ENCODE measurements around the gene CATSPER1. TPM values are rescaled to one million over a fixed set of nuclear protein-coding genes. Genes with fewer than 3 reads are reported as not detected.
A peak's percentile ranks its signal among the peaks of the same experiment; 100 is the strongest.

The CATSPER1 gene
- total and polyA plus RNA-seq, 12 donors, result 0.17 to 1.1 TPM; not detected in 10

DNA sequence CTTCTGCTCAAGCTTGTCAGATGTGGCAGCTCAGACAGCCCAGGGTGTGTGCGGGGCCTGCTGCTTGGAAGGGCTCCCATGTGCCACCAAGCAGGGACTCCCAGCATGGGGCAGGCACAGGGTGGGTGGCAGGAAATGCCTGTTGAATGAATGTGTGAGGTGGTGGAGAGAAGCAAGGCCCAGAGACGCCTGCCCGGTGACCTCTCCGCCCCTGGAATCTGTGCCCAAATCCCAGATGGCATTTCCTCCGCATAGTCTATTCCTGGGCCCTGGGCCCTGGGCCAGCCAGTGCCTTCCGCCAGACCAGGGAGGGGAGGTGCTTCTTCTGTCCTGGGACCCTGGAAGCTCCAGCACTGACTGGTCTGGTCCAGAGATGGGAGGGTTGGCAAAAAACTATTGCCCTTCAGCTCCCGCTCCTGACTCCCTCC, 10.8 kb downstream of the CATSPER1 start:
- Histone ChIP-seq H3K4me1 (peaks cover 0 to 27% (median 18%) of the 10 kb centered on the region in 9 donors), H3K27ac (peak overlapping the region in 9 of 10 donors; percentile 30 to 65 (median 51)), H3K4me3 (no peak overlapping the region), H3K36me3 (no peaks in the 10 kb centered on the region), H3K9me3 (no peaks in the 10 kb centered on the region), H3K27me3 (peaks cover 8 to 35% (median 23%) of the 10 kb centered on the region in 7 donors)
- DNase-seq (peak; percentile 32 to 50), ATAC-seq (peak; percentile 39 to 90 (median 68))
- intact Hi-C loops (cut with DNase I), result no loop called here
- TF ChIP-seq, protein P1, sequence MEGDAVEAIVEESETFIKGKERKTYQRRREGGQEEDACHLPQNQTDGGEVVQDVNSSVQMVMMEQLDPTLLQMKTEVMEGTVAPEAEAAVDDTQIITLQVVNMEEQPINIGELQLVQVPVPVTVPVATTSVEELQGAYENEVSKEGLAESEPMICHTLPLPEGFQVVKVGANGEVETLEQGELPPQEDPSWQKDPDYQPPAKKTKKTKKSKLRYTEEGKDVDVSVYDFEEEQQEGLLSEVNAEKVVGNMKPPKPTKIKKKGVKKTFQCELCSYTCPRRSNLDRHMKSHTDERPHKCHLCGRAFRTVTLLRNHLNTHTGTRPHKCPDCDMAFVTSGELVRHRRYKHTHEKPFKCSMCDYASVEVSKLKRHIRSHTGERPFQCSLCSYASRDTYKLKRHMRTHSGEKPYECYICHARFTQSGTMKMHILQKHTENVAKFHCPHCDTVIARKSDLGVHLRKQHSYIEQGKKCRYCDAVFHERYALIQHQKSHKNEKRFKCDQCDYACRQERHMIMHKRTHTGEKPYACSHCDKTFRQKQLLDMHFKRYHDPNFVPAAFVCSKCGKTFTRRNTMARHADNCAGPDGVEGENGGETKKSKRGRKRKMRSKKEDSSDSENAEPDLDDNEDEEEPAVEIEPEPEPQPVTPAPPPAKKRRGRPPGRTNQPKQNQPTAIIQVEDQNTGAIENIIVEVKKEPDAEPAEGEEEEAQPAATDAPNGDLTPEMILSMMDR (IDR thresholded peaks at IDR 0.05), result no peak
- WGBS, 2 donors, result 47 to 50% methylated on average over 7 of the region's 7 CpGs

DNA sequence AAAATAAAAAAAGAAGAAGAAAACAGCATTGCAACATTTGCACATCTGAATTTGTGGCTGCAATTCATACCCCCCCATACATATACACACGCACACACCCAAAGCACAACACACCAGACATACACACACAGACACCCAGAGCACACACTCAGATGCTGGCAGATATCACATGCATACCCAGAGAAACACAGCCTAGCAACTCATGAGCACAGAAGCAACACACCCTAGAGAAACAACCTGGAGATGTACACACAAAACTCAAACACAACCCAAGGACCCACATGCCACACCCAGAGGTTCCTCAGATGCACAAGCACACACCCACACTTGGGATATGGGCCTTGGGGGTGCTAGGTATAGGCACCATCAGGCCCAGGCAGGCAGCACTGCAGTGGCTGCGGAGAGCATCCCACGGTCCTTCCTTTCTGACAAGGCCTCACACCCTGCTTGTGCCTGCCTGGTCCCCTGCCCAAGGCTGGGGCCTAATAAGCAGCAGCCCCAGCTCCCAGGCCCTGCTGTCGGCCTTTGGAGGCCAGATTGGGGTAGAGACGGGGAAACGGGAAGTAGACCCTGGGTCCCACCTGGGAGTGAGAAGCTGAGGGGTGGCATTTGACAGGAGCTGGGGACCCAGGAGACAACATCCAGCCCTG, 11.3 kb downstream of the CATSPER1 start:
- Histone ChIP-seq H3K9me3 (no peaks in the 10 kb centered on the region), H3K4me3 (no peak overlapping the region), H3K27me3 (peaks cover 8 to 39% (median 23%) of the 10 kb centered on the region in 7 donors), H3K27ac (peak overlapping the region in 9 of 10 donors; percentile 30 to 65 (median 51)), H3K36me3 (no peaks in the 10 kb centered on the region), H3K4me1 (peaks cover 0 to 27% (median 18%) of the 10 kb centered on the region in 9 donors)
- TF ChIP-seq, protein P1 (IDR thresholded peaks at IDR 0.05), result no peak
- ATAC-seq, result peak in 2 of 8 donors; percentile 6
- WGBS, 2 donors, result 81 to 90% methylated on average over 6 of the region's 6 CpGs
- DNase-seq, result no peak
- intact Hi-C loops (cut with DNase I), result no loop called here

DNA sequence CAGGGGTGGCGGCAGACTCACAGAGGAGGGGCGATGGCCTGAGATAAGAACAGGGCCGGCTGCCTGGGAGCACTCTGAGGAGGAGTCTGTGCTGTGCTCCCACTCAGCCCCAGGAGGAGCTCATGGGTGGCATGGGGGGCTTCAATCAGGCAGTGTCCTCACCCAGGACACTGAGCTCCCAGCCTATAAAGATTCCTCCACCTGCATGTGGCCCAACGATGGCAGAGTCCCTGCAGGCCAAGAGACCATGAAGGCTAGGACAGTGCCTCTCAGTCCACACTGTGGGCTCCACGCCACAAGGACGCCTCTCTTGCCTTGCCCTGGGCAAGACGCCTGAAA, 12.5 kb downstream of the CATSPER1 start:
- peaks cover 8 to 39% (median 23%) of the 10 kb centered on the region in 7 donors for H3K27me3 ChIP-seq
- intact Hi-C loops (cut with DNase I), result no loop called here
- H3K4me3 ChIP-seq, result no peak overlapping the region
- DNase-seq (no peak), ATAC-seq (no peak)
- WGBS, 2 donors, result 62 to 69% methylated on average over 7 of the region's 7 CpGs
- peaks cover 0 to 27% (median 18%) of the 10 kb centered on the region in 9 donors for H3K4me1 ChIP-seq
- no peaks in the 10 kb centered on the region for H3K36me3 ChIP-seq
- no peak overlapping the region for H3K27ac ChIP-seq
- no peaks in the 10 kb centered on the region for H3K9me3 ChIP-seq
- TF ChIP-seq, protein P1 (IDR thresholded peaks at IDR 0.05), result no peak

DNA sequence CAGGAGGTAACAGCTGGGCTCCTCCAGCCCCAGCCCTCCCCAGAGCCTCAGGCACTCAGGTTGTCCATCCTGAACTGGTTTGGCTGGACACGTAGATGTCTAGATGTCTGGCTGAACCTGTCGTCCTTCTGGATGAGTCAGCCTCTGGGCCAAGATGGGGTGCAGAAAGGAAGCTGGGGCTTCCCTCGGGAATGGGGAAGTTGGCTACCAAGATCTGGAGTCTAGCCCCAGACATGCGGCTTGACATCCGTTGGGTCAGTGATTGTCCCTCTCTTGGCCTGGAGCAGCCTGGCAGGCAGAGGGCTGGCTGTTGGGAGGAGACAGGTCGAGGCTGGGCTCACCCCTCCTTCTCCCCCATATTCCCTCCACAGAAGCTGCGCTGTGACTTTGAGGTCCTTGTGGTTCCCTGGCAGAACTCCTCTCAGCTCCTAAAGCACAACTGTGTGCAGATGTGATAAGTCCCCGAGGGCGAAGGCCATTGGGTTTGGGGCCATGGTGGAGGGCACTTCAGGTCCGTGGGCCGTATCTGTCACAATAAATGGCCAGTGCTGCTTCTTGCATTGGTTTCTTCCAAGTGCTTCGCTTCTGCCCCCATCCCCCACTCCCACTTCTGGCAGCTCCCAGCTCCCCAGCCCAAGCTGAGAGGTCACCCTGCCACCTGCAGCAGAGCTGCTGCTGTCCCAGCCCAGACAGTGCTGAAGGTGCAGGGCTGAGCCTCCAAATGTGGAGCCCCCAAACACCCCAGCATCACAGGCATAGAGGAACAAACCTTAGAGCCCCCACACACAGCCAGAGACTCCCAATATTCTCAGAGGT, 13.1 kb downstream of the CATSPER1 start:
- intact Hi-C loops (cut with DNase I), result no loop called here
- no peak for DNase-seq

More for the DNA sequence above, 13.1 kb downstream of the CATSPER1 start:
- no peak for ATAC-seq
- Histone ChIP-seq H3K27ac (no peak overlapping the region), H3K9me3 (no peaks in the 10 kb centered on the region), H3K27me3 (peaks cover 8 to 39% (median 23%) of the 10 kb centered on the region in 7 donors), H3K4me1 (peaks cover 0 to 27% (median 18%) of the 10 kb centered on the region in 9 donors), H3K4me3 (no peak overlapping the region), H3K36me3 (no peaks in the 10 kb centered on the region)
- 56 to 66% methylated on average over 12 of the region's 12 CpGs for WGBS, 2 donors
- TF ChIP-seq, protein P1 (IDR thresholded peaks at IDR 0.05), result no peak

Data from heart right ventricle (tissue), 16 donors.